HG03575 (cell line): Measurements from ENCODE around the gene POLR1D.
A peak's percentile ranks its signal among the peaks of the same experiment; 100 is the strongest.
"Not testable (repeated sequence)": the region's sequence is repeated elsewhere in the genome, so short reads cannot be mapped to it uniquely, and the experiment has no call there.

Experiments used
- ATAC-seq: cut with Tn5 transposase; IDR thresholded peaks from one replicate; pipeline ENCODE4 v1.9.1; 2021; ENCODE audit not compliant: unreplicated experiment, insufficient number of reproducible peaks, low FRiP score; ENCODE audit errors: extremely low read depth

Gene POLR1D

GRCh38 chr13:27605610-27606200, 16.0 kb upstream of the POLR1D start:
- ATAC-seq, result no peak

GRCh38 chr13:27607125-27607524, 14.6 kb upstream of the POLR1D start:
- no peak for ATAC-seq

DNA sequence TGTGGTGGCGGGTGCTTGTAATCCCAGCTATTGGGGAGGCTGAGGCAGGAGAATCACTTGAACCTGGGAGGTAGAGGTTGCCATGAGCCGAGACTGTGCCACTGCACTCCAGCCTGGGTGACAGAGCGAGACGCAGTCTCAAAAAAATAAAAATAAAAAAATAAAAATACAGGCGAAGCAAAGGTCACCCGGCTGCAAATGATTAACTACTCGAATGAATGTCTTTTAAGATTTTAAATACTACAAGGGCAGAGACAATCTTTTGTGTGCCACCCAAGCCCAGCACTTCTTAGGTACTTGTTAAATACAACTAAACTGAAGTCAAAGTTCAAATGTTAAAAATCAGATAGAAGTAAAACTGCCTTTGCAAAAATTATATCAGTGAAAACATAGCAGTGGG, 8.1 kb upstream of the POLR1D start:
- ATAC-seq, result no peak

DNA sequence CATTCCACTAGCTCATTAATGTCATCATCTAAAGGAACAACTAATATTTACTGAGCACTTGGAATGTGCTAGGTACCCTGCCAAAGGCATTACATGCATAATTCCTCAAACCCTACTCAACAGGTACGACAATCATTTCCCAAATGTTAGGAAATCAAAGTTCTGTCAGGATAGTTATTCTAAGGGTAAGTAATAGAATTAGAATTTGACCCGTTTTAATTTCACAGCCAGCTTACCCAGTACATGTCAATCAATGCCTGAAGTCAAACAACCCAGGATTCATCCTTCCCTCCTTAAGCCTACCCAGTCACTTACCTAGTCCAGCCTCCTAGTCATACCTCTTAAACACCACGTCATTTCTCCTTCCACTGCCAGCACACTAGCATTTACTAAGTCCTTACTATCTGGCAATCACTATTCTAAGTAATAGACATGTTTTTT, 3.8 kb upstream of the POLR1D start:
- ATAC-seq, result no peak

- no peak for ATAC-seq
Observed at GRCh38 chr13:27619093-27619727, 2.5 kb upstream of the POLR1D start.

DNA sequence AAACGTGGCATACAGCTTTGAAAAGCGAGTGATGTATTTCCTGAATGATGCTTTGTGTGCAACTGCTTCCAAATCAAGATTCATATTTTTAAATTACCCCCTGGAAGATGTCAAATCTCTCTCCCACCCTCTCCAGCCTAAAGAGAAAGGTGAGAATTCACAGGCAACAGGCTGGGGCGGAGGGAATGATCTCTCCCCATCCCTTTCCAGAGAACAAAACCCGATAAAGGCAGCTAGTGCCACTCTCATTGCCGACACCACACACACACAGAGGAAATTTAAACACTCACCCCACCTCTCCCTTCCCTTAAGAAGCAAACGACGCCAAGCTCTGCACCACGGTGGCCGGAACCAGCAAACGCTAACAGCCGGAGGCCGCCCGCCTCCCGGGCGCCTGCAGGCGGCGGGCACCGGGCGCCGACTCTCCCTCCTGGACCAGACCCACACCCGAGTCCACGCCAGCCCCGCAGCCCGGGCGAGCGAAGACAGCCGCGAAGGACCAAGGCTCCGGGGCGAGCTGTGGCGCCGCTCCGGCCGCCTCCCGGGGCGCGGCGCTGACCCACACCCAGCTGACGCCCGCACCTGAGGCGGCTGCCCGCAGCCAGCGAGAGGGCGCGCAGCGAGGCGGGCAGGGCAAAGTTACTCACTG, 1.8 kb upstream of the POLR1D start:
- peak; percentile 2 for ATAC-seq

- ATAC-seq, result peak; percentile 66
Observed at GRCh38 chr13:27620377-27621115, 1.1 kb upstream of the POLR1D start, which contains the start of gene LNX2. Gene LNX2, minus strand, starts transcription at chr13:27620529. Its CDS starts 38,826 bp downstream, at chr13:27581703.

GRCh38 chr13:27621116-27621365, 651 bp upstream of the POLR1D start:
- no peak for ATAC-seq

GRCh38 chr13:27622102-27622820, 569 bp downstream of the POLR1D start:
- no peak for ATAC-seq

GRCh38 chr13:27622881-27623280, 1.2 kb downstream of the POLR1D start:
- ATAC-seq, result no peak

GRCh38 chr13:27624071-27624470, 2.4 kb downstream of the POLR1D start:
- no peak for ATAC-seq

DNA sequence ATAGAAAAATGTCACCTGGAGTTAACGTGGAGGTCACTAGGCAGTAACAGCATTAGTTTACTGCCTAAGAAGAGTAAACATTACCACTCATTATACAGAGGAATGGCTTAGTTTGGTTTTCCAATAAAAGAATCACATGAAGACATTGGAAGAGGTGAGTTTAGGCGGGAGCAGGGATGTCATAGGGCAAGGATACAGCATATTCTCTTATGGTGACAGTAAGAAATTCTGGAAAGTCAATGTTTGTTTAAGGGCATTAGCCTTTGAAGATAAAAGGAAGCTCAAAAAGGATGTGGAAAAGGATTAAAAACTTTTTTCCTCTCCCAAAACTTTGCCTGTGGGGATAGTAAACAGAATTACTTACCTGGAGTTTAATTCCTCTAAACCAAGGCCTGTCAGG, 4.1 kb downstream of the POLR1D start:
- ATAC-seq, result no peak

DNA sequence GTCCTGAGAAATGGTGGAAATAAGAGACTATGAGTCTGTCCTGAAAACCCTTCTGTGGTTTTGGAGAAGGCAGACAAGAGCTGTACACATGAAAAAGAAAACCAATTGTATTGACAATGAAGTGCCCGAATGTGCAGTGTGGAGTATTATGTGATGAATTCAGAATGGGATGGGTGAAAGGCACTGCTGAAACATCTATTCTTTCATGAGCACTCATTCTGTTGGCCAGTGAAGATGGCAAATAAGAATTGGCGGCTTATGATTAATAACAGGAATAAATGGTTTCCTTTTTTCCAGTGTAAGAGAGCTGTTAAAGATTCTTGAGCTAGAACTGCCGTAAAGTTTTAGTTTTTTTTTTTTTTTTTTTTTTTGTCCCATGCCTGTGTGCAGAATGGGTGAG, 5.7 kb downstream of the POLR1D start:
- ATAC-seq, result no peak

GRCh38 chr13:27628081-27628480, 6.4 kb downstream of the POLR1D start:
- no peak for ATAC-seq

GRCh38 chr13:27628766-27629165, 7.1 kb downstream of the POLR1D start:
- ATAC-seq, result not testable (repeated sequence)

- no peak for ATAC-seq
Observed at GRCh38 chr13:27631156-27631555, 9.5 kb downstream of the POLR1D start.

- ATAC-seq, result no peak
Observed at GRCh38 chr13:27631665-27632064, 10.0 kb downstream of the POLR1D start.

- ATAC-seq, result no peak
Observed at GRCh38 chr13:27632214-27632613, 10.5 kb downstream of the POLR1D start.

DNA sequence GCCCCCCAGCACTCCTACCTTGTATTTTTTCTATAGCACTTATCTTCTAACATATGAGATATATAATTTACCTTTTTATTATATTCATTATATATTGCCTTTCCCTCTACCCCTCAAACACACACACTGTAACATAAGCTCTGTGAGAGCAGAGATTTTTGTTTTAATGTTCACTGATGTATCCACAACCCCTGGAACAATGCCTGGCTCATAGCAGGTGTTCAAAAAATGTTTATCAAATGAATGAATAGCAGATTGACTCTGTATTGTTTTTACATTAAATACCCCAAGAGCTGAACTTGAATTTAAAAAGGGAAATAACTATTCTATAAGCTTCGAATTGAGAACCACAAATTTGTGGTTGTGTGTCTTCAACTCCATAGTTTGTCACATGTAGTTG, 11.0 kb downstream of the POLR1D start:
- no peak for ATAC-seq
